Type B pancreatic cell (in vitro differentiated cells): ENCODE measurements around the gene LY6G6C. TPM values are rescaled to one million over a fixed set of nuclear protein-coding genes. Genes with fewer than 3 reads are reported as not detected.

Experiments used
- DNase-seq: peaks from one replicate; pipeline ENCODE4 v3.0.0; 2021; ENCODE audit warnings: mixed read lengths; ENCODE audit not compliant: unreplicated experiment; ENCODE audit errors: extremely low spot score
- H3K27ac Mint-ChIP-seq: 2 replicates; pipeline ENCODE4 v1.8.0; 2021; ENCODE audit warnings: mild to moderate bottlenecking, mixed read lengths
- H3K27me3 Mint-ChIP-seq: 2 replicates; pipeline ENCODE4 v1.8.0; 2021; ENCODE audit warnings: mixed read lengths
- H3K36me3 Mint-ChIP-seq: 2 replicates; pipeline ENCODE4 v1.8.0; 2021; ENCODE audit warnings: mixed read lengths
- H3K4me1 Mint-ChIP-seq: one replicate; pipeline ENCODE4 v1.8.0; 2021; ENCODE audit warnings: mixed read lengths; ENCODE audit not compliant: unreplicated experiment
- H3K4me3 Mint-ChIP-seq: 2 replicates; pipeline ENCODE4 v1.8.0; 2021; ENCODE audit warnings: mild to moderate bottlenecking, mixed read lengths
- H3K9me3 Mint-ChIP-seq: 2 replicates; pipeline ENCODE4 v1.8.0; 2021; ENCODE audit warnings: mixed read lengths
- CTCF ChIP-seq: fragments of 200-600 bp; sonication (generic); conservative IDR thresholded peaks from 2 replicates; pipeline ENCODE4 v1.5.0; 2021; ENCODE audit warnings: antibody characterized with exemption, mild to moderate bottlenecking
- total RNA-seq: library from RNA; stranded (reverse); gene quantifications from 2 replicates; pipeline ENCODE4 v1.2.1, GENCODE V29; 2021; ENCODE audit warnings: low replicate concordance

Gene LY6G6C
- total RNA-seq, 1 donor from 2014 or later: 2.5 TPM

GRCh38 chr6:31765910-31766794, 44.6 kb upstream of the LY6G6C start:
- H3K4me1 Mint-ChIP-seq: peaks cover 16% of the 10 kb centered on the region
- peaks cover 16% of the 10 kb centered on the region for H3K36me3 Mint-ChIP-seq
- H3K9me3 Mint-ChIP-seq: no peaks in the 10 kb centered on the region
- H3K27ac Mint-ChIP-seq: no peak overlapping the region
- DNase-seq: no peak
- peak overlapping the region; percentile 61 for H3K4me3 Mint-ChIP-seq
- H3K27me3 Mint-ChIP-seq: no peaks in the 10 kb centered on the region
- TF ChIP-seq CTCF: no peak

GRCh38 chr6:31765559-31765909, 44.0 kb upstream of the LY6G6C start:
- Mint-ChIP-seq H3K36me3 (peaks cover 21% of the 10 kb centered on the region), H3K27me3 (no peaks in the 10 kb centered on the region), H3K27ac (no peak overlapping the region), H3K4me1 (peaks cover 16% of the 10 kb centered on the region), H3K4me3 (no peak overlapping the region), H3K9me3 (no peaks in the 10 kb centered on the region)
- no peak for DNase-seq
- no peak for TF ChIP-seq CTCF

- peaks cover 25% of the 10 kb centered on the region for H3K36me3 Mint-ChIP-seq
- no peak overlapping the region for H3K4me3 Mint-ChIP-seq
- no peaks in the 10 kb centered on the region for H3K9me3 Mint-ChIP-seq
- H3K27me3 Mint-ChIP-seq: no peaks in the 10 kb centered on the region
- TF ChIP-seq CTCF: no peak
- DNase-seq: no peak
- peaks cover 11% of the 10 kb centered on the region for H3K4me1 Mint-ChIP-seq
- peak overlapping the region; percentile 62 for H3K27ac Mint-ChIP-seq
Measured at GRCh38 chr6:31764198-31764597, 42.7 kb upstream of the LY6G6C start.

- no peak for TF ChIP-seq CTCF
- Mint-ChIP-seq H3K9me3 (no peaks in the 10 kb centered on the region), H3K36me3 (peaks cover 25% of the 10 kb centered on the region), H3K27ac (peak overlapping the region; percentile 62), H3K27me3 (no peaks in the 10 kb centered on the region), H3K4me1 (peaks cover 11% of the 10 kb centered on the region), H3K4me3 (no peak overlapping the region)
- no peak for DNase-seq
Measured at GRCh38 chr6:31763619-31763940, 42.0 kb upstream of the LY6G6C start.

GRCh38 chr6:31762878-31763618, 41.5 kb upstream of the LY6G6C start:
- H3K27me3 Mint-ChIP-seq: no peaks in the 10 kb centered on the region
- peak overlapping the region; percentile 62 for H3K27ac Mint-ChIP-seq
- TF ChIP-seq CTCF: no peak
- no peak for DNase-seq
- no peak overlapping the region for H3K4me3 Mint-ChIP-seq
- H3K4me1 Mint-ChIP-seq: peaks cover 11% of the 10 kb centered on the region
- H3K9me3 Mint-ChIP-seq: no peaks in the 10 kb centered on the region
- H3K36me3 Mint-ChIP-seq: peaks cover 25% of the 10 kb centered on the region
